NCI-H1417 treated with DMSO at 0.1 percent for 48 hours (cell line): Measurements from ENCODE around the gene MOGAT3.
"Not testable (repeated sequence)": the region's sequence is repeated elsewhere in the genome, so short reads cannot be mapped to it uniquely, and the experiment has no call there.

Source experiments
- DNase-seq: peaks from one replicate; lab custom pipeline; 2025; lab: John Stamatoyannopoulos, UW

MOGAT3 gene

GRCh38 chr7:101203740-101204738 lies 3.2 kb upstream of the MOGAT3 start:
- DNase-seq: not testable (repeated sequence)

- DNase-seq: no peak
Observed at GRCh38 chr7:101202603-101202918, 1.7 kb upstream of the MOGAT3 start.

- DNase-seq: no peak
Observed at GRCh38 chr7:101201695-101202602, 1.1 kb upstream of the MOGAT3 start.

GRCh38 chr7:101200504-101200861 lies 353 bp downstream of the MOGAT3 start:
- no peak for DNase-seq

- DNase-seq: not testable (repeated sequence)
Observed at GRCh38 chr7:101199522-101199921, 1.3 kb downstream of the MOGAT3 start.

GRCh38 chr7:101198476-101198875 lies 2.4 kb downstream of the MOGAT3 start:
- DNase-seq: no peak

- DNase-seq: no peak
Observed at GRCh38 chr7:101197991-101198390, 2.8 kb downstream of the MOGAT3 start.

- DNase-seq: no peak
Observed at GRCh38 chr7:101195884-101196283, 5.0 kb downstream of the MOGAT3 start.

- no peak for DNase-seq
Observed at GRCh38 chr7:101189109-101189508, 11.7 kb downstream of the MOGAT3 start.

GRCh38 chr7:101186844-101187428 lies 13.9 kb downstream of the MOGAT3 start:
- no peak for DNase-seq

GRCh38 chr7:101186194-101186593 lies 14.6 kb downstream of the MOGAT3 start:
- no peak for DNase-seq

GRCh38 chr7:101185258-101185839 lies 15.5 kb downstream of the MOGAT3 start:
- no peak for DNase-seq

GRCh38 chr7:101180130-101180755 lies 20.6 kb downstream of the MOGAT3 start, which contains the start of gene NAT16:
TSS of gene NAT16 (minus strand) at chr7:101180293. CDS start at chr7:101174807, 5,486 bp downstream.
- DNase-seq: no peak

GRCh38 chr7:101179713-101180112 lies 21.1 kb downstream of the MOGAT3 start:
- DNase-seq: no peak

GRCh38 chr7:101179117-101179516 lies 21.7 kb downstream of the MOGAT3 start:
- DNase-seq: no peak

- DNase-seq: no peak
Observed at GRCh38 chr7:101177644-101178043, 23.2 kb downstream of the MOGAT3 start.

- DNase-seq: no peak
Observed at GRCh38 chr7:101175664-101176063, 25.2 kb downstream of the MOGAT3 start.

- DNase-seq: no peak
Observed at GRCh38 chr7:101174322-101174854, 26.4 kb downstream of the MOGAT3 start.

GRCh38 chr7:101173752-101174244 lies 27.0 kb downstream of the MOGAT3 start:
- no peak for DNase-seq

- DNase-seq: peak; percentile 71
Observed at GRCh38 chr7:101172854-101173751, 27.7 kb downstream of the MOGAT3 start.
